ENCODE measurements around the gene PLEKHM2.

Gene PLEKHM2

DNA sequence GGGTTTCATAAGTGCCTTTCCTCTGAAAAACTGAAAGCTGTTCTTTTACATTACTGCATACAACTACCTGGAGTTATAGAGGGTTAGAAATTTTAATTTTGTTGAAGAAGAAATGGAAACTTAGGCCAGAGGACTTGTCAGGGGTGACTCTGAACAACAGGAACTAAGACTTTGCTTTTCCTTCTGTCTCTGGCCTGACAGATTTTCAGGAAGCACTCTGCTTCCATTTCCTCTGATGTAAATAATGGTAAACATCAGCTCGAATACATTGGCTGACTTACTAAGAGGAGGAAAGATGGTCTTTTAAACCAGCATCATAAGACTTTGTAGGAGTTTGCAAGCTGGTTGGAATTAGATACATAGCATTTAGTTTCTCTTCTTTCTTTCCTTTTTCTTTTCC is 27.1 kb upstream of the PLEKHM2 start:
- H3K27ac ChIP-seq (ENCODE audit: low read length) = no peak overlapping the region
- TF ChIP-seq, protein P1, sequence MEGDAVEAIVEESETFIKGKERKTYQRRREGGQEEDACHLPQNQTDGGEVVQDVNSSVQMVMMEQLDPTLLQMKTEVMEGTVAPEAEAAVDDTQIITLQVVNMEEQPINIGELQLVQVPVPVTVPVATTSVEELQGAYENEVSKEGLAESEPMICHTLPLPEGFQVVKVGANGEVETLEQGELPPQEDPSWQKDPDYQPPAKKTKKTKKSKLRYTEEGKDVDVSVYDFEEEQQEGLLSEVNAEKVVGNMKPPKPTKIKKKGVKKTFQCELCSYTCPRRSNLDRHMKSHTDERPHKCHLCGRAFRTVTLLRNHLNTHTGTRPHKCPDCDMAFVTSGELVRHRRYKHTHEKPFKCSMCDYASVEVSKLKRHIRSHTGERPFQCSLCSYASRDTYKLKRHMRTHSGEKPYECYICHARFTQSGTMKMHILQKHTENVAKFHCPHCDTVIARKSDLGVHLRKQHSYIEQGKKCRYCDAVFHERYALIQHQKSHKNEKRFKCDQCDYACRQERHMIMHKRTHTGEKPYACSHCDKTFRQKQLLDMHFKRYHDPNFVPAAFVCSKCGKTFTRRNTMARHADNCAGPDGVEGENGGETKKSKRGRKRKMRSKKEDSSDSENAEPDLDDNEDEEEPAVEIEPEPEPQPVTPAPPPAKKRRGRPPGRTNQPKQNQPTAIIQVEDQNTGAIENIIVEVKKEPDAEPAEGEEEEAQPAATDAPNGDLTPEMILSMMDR (IDR thresholded peaks at IDR 0.05; ENCODE audit: low read depth, low read length) = no peak
- TF ChIP-seq EZH2phosphoT487 (IDR thresholded peaks at IDR 0.05; ENCODE audit: low read depth) = no peak
- H3K36me3 ChIP-seq (replicated peaks; ENCODE audit: low read depth, low read length) = peaks cover 46% of the 10 kb centered on the region
- no peaks in the 10 kb centered on the region for H3K4me1 ChIP-seq (ENCODE audit: low read length)
- H3K27me3 ChIP-seq (ENCODE audit: low read depth, low read length) = no peaks in the 10 kb centered on the region
- H3K4me2 ChIP-seq (ENCODE audit: low read length) = no peak overlapping the region
- no peak overlapping the region for H3K4me3 ChIP-seq (ENCODE audit: low read length)
- H3K9me3 ChIP-seq (ENCODE audit: insufficient read depth, low read length) = no peaks in the 10 kb centered on the region
- H3K9ac ChIP-seq (ENCODE audit: low read length) = no peak overlapping the region
- no peaks in the 10 kb centered on the region; the same call in 1 of the 2 replicates for H4K20me1 ChIP-seq (ENCODE audit: insufficient read depth, low read length)
- H2AFZ ChIP-seq (ENCODE audit: low read depth, low read length) = no peak overlapping the region
- H3K79me2 ChIP-seq (ENCODE audit: low read length) = no peaks in the 10 kb centered on the region; the same call in 1 of the 2 replicates

DNA sequence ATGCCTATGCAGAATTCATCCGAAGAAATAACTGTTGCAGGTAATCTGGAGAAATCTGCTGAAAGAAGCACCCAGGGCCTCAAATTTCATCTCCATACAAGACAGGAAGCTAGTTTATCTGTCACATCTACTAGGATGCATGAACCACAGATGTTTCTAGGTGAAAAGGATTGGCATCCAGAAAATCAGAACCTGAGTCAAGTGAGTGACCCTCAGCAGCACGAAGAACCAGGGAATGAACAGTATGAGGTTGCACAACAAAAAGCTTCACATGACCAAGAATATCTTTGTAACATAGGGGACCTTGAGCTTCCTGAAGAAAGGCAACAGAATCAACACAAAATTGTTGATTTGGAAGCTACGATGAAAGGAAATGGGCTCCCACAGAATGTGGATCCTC is 24.0 kb upstream of the PLEKHM2 start:
- Histone ChIP-seq H3K9ac (ENCODE audit: low read length) (no peak overlapping the region), H3K27me3 (ENCODE audit: low read depth, low read length) (no peaks in the 10 kb centered on the region), H3K36me3 (replicated peaks; ENCODE audit: low read depth, low read length) (peaks cover 53% of the 10 kb centered on the region), H3K27ac (ENCODE audit: low read length) (no peak overlapping the region), H3K4me1 (ENCODE audit: low read length) (no peaks in the 10 kb centered on the region), H3K79me2 (ENCODE audit: low read length) (no peaks in the 10 kb centered on the region; the same call in 1 of the 2 replicates), H2AFZ (ENCODE audit: low read depth, low read length) (no peak overlapping the region), H3K4me3 (ENCODE audit: low read length) (no peak overlapping the region), H4K20me1 (ENCODE audit: insufficient read depth, low read length) (no peaks in the 10 kb centered on the region; the same call in none of the 2 replicates), H3K9me3 (ENCODE audit: insufficient read depth, low read length) (no peaks in the 10 kb centered on the region), H3K4me2 (ENCODE audit: low read length) (no peak overlapping the region)
- TF ChIP-seq EZH2phosphoT487 (IDR thresholded peaks at IDR 0.05; ENCODE audit: low read depth) = no peak
- TF ChIP-seq, protein P1 (IDR thresholded peaks at IDR 0.05; ENCODE audit: low read depth, low read length) = no peak

DNA sequence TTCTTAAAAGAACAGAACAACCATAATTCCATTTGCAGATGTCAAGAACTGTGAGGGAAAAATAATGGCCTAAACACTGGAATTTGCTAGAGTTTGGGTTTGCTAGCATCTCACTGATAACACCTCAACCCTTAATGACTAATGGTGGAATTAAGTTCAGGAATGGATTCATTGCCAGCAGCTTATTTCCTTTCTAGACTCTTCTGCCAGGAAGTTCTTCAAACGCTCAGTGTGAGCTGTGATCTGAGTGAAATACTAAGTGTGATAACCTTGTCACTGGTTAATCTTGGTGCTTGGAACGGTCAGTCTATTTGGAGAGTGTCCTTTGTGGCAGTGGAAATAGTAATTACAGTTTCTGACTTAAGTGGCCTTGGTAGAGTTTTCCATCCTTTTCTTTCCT is 21.6 kb upstream of the PLEKHM2 start:
- H3K27me3 ChIP-seq (ENCODE audit: low read depth, low read length) = no peaks in the 10 kb centered on the region
- no peak overlapping the region for H2AFZ ChIP-seq (ENCODE audit: low read depth, low read length)
- H3K79me2 ChIP-seq (ENCODE audit: low read length) = no peaks in the 10 kb centered on the region; the same call in 1 of the 2 replicates
- no peak overlapping the region for H3K4me2 ChIP-seq (ENCODE audit: low read length)
- H3K9me3 ChIP-seq (ENCODE audit: insufficient read depth, low read length) = no peaks in the 10 kb centered on the region
- H3K4me1 ChIP-seq (ENCODE audit: low read length) = no peaks in the 10 kb centered on the region
- no peak overlapping the region for H3K4me3 ChIP-seq (ENCODE audit: low read length)
- TF ChIP-seq EZH2phosphoT487 (IDR thresholded peaks at IDR 0.05; ENCODE audit: low read depth) = no peak
- TF ChIP-seq, protein P1 (IDR thresholded peaks at IDR 0.05; ENCODE audit: low read depth, low read length) = no peak
- H3K27ac ChIP-seq (ENCODE audit: low read length) = no peak overlapping the region
- H3K9ac ChIP-seq (ENCODE audit: low read length) = no peak overlapping the region
- H4K20me1 ChIP-seq (ENCODE audit: insufficient read depth, low read length) = no peaks in the 10 kb centered on the region; the same call in none of the 2 replicates
- peaks cover 38% of the 10 kb centered on the region for H3K36me3 ChIP-seq (replicated peaks; ENCODE audit: low read depth, low read length)

DNA sequence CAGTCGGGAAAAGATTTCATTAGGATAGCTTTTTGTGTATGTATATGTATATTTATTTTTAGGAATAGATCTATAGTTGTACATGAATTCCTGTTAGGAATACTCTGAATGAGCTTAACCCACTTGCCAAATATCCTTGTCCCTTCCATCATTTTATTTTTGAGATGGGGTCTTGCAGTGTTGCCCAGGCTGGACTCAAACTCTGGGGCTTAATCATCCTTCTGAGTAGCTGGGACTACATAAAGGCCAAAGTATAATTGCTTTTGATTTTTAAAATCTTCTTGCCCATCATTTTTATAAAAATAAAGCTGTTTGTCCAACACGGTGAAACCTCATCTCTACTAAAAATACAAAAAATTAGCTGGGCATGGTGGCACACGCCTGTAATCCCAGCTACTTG is 20.2 kb upstream of the PLEKHM2 start:
- no peaks in the 10 kb centered on the region for H3K27me3 ChIP-seq (ENCODE audit: low read depth, low read length)
- no peaks in the 10 kb centered on the region for H3K4me1 ChIP-seq (ENCODE audit: low read length)
- peaks cover 34% of the 10 kb centered on the region for H3K36me3 ChIP-seq (replicated peaks; ENCODE audit: low read depth, low read length)
- no peak overlapping the region for H3K27ac ChIP-seq (ENCODE audit: low read length)
- H4K20me1 ChIP-seq (ENCODE audit: insufficient read depth, low read length) = no peaks in the 10 kb centered on the region; the same call in none of the 2 replicates
- H3K79me2 ChIP-seq (ENCODE audit: low read length) = no peaks in the 10 kb centered on the region; the same call in 1 of the 2 replicates
- H3K4me3 ChIP-seq (ENCODE audit: low read length) = no peak overlapping the region
- no peak overlapping the region for H2AFZ ChIP-seq (ENCODE audit: low read depth, low read length)
- TF ChIP-seq EZH2phosphoT487 (IDR thresholded peaks at IDR 0.05; ENCODE audit: low read depth) = no peak
- TF ChIP-seq, protein P1 (IDR thresholded peaks at IDR 0.05; ENCODE audit: low read depth, low read length) = no peak
- H3K4me2 ChIP-seq (ENCODE audit: low read length) = no peak overlapping the region
- no peak overlapping the region for H3K9ac ChIP-seq (ENCODE audit: low read length)
- no peaks in the 10 kb centered on the region for H3K9me3 ChIP-seq (ENCODE audit: insufficient read depth, low read length)
